GM19043 (cell line): ENCODE data around the gene LY6G5C.

Source experiments
- ATAC-seq: cut with Tn5 transposase; IDR thresholded peaks from one replicate; pipeline ENCODE4 v1.9.1; 2021; ENCODE audit warnings: low read depth; ENCODE audit not compliant: unreplicated experiment

LY6G5C gene, protein sequence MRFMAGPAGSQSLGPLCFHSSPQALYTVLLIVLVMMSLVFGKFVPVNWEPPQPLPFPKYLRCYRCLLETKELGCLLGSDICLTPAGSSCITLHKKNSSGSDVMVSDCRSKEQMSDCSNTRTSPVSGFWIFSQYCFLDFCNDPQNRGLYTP

DNA sequence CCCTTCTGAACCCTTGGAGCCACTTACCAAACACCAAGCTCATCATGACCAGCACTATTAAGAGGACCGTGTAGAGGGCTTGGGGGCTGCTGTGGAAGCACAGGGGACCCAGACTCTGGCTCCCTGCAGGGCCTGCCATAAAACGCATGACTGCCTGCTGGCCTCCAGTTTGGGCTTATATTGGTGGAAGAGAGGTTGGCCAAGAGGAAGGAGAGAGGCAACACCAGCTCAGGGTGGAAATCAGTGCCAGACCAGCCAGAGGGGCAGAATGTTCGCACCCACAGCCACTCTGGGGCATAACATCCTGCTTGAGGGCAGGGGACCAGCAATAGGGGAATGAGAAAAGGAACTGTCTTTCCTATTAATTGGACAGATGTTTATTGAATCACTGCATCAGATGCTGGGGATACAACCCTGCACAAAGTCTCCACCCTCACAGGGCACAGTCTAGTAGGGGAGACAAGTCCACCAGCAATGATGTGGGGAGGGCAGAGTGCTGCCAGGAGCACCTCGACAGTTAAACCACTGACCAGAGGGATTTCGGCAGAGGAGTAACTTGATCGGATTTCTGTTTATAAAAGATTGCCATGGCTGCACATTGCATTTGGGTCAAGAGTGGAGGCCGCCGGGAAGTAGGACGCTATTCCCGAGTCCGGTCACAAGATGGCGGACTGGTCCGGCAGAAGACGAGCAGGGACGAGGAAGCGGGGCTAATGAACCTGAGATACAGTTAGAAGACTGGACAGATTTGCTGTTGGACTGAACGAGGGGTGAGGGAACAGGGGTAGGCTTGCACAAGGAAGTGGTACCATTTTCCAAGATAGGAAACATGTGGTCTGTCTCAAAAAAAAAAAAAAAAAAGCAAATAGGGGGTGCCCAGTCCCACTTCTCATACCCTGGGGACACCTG is at the start of gene LY6G5C:
LY6G5C (minus strand) TSS at position 842 of the 909 bp plus-strand sequence; CDS start at position 148, 694 bp downstream.
- no peak for ATAC-seq

DNA sequence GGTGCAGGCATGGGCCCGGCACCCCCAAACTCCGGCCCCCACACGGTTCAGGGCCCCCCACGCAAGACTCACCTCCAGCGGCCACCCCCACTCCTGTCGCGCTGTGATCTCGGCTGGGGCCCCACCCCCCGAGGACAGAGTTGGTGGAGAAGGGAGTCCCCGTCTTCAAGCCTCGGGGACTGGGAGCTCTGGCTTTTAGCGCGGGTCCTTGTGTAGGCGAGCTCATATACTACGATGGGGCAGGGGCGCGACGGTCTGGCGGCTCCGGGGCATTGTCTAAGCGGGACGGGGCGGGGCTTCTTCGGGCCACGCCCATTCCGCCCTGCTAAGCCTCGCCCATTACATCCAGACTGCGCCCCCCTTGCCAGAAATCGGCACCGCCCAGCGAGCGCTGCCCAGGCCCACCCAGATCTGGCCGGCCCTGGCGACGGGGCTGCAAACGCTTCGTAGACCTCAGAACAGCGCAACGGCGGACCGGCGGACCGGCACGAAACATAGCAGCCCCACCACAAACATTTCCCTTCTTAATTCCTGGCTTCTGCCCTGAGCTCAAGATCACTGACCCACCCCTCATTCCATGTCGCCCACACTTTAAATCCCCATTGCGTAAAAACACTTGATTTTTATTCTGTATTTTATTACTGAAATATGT is 49.2 kb upstream of the LY6G5C start:
- ATAC-seq, result no peak

DNA sequence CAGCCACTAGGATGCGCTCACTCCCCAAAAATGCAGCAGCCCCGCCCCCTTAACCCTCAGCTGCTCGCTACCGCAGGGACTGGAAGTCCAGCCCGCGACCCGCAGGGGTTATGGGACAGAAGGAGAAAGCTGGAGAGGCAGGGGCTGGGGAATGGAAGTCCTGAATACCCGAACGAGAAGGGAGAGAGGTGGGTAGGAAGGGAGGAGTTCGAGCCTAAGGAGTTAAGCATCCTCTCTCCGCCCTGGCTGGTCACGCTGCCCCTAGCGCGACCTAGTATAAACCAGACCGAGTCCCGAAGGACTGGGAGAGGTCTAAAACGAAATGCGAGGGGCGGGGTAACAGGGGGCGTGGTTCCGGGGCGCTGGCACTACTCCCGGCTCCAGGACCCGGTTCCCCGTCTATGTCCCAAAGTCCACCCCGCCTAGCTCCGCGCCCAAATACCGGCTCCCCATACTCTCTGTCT is 48.7 kb upstream of the LY6G5C start:
- ATAC-seq, result no peak

DNA sequence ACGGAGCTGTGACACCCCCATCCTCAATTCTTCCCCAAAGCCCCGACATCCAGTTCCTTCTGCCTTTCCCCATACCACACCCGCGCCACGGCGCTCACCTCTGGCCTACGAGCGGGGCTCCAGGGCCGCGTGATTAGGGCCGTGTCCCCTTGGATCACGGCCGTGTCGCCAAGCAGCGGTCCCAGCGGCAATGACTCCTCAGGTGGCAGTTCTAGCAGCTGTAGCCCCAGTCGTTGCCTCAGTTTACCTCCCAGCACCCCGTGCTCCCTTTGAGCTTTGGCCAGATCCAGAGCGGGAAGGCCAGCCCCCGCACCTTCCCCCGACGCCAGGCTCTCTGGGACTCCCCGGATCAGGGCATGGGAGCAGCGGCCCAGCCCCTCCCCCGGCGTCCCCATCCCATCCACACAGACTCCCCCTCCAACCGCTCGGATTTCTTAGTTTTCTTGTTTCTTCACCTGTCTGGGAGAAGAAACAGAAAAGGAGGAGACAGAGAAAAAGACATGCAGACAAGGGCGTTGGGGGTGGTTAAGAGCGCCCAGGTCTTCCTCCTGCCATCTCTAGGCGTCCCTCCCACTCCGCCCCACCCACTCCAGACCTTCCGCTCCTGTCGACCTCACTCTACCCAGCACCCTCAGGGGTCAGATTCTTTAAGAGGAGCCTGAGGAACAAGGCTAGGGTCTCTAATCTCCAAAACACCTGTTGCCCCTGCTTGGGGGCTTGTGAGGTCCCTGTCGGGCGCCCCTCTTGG is 48.1 kb upstream of the LY6G5C start, which contains the start of gene DDAH2:
DDAH2 (minus strand) TSS at position 533 of the 748 bp plus-strand sequence; CDS start at position 395, 138 bp downstream.
- ATAC-seq, result no peak

DNA sequence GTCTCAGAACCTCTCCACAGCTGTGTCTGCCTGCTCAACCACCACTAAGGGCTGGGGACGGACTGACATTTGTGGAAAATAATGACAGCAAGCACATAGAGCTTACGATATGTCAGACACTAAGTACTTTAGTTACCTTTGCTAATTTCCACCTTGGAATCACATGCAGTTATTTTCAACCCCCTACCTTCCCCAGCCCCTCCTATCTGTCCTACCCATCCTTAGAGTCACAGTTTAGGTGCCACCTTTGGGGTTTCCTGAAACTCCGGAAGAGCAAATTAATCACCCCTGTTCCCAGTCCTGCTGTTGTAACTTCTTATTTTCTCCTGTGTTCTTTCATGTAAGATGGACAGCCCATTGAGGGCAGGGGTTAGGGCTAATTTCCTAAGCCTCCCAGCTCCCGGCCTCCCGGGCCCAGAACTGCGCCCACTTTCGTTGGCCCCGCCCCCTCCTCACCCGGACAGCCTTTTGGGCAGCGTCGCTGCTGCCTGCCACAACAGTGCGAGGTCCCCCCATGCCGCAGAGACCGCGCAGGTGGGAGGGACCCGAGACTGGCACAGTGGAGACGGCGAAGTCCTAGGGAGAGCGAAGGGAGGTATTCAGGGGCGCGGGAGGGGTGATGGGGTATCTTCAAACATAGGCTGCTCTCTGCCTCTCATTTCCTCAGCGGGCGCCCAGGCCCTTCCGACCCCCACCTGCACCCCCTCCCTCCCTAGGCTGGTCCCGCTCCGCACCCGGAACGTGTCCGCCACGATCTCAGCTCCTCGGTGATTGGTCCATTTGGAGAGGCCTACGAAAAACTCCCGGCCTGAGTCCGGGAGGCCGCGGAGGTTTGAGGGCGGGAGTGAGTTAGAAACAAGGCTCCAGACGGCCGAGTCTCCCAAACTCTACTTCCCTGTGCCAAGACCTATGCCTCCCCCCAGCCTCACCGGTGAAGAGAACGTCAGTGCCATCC is 47.1 kb upstream of the LY6G5C start:
- no peak for ATAC-seq

DNA sequence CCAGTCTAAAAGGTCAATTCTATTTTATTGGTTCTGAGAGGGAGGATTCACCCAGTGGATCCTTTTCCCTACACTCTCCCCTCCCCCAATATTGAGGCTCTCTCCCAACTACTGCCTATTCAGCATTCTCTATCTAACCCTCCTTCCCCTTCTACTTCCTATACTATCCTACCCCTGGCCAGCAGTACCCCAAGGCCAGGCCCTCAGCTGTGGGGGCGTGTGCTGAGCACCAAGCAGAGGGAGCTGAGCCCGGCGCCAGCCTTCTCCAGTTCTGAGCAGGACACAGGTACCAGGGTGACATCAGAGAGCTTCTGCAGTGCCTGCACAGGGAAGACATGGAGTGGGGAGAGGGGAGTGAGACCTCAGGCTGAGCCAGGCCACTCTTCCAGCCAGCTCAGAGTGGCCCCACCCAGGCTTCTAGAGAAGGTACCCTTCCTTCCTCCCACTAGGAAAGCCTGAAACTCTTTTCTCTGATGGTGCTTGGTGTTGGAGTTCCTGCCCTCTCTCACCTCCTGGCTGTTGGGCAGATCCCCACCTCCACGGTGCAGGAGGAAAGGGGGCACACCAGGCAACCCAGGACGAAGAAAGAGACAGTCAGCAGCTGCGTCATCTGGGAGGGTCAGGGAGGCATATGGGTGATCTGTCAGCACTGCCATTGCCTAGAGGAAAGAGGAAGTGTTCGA is 46.3 kb upstream of the LY6G5C start:
- peak; percentile 65 for ATAC-seq

DNA sequence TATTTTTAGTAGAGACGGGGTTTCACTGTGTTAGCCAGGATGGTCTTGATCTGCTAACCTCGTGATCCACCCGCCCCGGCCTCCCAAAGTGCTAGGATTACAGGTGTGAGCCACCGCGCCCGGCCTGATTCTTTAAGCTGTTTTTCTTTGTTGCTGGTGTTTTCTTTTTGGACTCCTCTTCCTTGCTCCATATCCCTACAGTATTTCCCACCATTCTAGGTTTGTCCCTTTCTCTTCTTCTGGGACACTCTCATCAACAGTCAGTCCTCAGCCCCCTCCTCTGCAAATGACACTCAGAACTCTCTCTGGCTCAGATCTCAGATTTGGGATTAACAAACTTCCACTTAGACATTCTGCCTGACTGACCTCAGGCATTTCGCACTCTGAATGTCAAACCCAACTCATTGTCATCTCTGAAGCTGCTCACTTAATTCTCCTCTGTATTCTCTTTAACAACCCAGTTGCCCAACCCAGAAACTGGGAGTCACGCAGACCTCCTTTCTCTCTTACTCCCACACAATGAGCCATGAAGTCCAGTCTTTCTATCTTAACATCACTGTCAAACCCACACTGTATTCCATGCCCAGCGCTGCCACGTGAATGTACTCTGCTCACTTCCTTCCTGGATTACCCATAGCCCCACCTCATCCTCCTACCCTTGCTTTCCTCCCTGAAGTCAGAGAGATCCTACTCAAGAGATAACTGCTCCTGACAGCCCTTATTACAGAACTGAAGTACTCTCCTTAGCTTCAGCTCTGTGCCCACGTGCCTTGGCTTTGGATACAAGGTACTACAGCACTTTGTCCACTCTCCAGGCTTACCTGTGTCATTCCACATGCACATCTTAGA is 44.9 kb upstream of the LY6G5C start:
- ATAC-seq, result no peak

DNA sequence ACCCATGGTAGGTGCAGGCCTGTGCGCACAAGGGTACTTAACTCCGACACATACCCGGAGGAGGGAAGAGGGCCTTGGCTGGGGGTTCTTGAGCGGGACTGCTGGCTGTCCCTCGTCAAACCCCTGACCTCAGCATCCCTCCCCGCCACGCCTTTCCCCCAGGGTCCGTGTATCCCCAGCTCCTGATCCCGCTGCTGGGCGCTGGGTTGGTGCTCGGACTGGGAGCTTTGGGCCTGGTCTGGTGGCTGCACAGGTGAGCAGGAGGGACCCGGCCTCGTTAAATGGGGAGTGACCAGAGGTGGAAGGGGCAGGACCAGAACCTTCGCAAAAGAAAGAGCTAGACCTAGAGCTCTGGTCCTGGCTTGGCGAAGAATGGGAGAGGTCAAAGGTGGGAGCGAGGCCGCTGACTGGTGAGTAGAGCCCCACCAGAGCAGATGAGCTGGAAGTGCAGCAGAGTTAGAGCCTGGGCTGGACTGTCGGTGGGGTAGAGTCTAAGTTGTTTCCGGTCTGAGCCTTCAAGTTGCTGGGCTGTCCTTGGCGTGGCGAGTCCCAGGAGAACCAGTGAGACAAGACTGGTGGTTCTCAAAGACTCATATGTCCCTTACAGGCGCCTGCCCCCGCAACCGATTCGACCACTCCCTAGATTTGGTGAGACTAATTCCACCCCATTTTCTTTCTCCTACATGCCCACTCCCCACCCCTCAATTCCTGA is 43.3 kb upstream of the LY6G5C start:
- ATAC-seq, result no peak

DNA sequence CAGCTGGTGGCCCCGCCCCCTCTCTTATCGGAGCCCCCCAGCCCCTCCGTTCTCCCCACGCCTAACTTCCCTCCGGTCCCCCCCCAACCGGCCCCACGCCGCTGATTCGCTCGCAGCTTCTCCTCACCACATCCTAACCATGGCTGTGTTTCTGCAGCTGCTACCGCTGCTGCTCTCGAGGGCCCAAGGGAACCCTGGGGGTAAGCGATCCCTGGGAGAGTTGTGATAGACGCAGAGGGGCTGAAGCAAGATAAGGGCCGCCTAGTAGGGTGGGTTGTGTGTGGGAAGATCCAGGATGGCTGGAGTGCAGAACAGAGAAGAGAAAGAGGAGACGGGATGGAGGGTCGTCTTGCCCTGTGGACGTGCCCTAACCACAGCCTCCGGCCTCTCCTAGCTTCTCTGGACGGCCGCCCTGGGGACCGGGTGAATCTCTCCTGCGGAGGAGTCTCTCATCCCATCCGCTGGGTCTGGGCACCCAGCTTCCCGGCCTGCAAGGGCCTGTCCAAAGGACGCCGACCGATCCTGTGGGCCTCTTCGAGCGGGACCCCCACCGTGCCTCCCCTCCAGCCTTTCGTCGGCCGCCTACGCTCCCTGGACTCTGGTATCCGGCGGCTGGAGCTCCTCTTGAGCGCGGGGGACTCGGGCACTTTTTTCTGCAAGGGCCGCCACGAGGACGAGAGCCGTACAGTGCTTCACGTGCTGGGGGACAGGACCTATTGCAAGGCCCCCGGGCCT is 42.5 kb upstream of the LY6G5C start, which contains the start of gene MPIG6B:
MPIG6B (plus strand) TSS at position 129 of the 735 bp plus-strand sequence; CDS start at position 140, 11 bp downstream.
- ATAC-seq, result no peak

DNA sequence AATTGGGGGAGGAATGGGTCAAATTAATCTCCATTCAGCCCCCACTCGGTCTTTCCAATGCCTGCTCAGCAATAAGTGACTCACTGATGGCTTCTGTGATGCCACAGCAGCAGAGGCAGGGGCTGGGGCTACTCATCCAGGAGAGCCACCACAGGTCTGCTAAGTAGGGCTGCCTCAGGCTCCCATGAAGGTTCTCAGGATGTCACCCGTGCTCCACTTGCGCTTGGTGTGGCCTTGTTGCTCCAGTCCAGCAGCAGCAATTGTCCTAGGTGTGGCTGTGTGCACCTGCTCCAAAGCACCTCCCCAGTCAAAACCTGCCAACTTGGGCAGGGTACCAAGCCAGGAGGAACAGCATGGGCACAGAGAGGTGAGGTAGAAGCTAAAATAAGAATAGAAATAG is 41.3 kb upstream of the LY6G5C start:
- no peak for ATAC-seq

DNA sequence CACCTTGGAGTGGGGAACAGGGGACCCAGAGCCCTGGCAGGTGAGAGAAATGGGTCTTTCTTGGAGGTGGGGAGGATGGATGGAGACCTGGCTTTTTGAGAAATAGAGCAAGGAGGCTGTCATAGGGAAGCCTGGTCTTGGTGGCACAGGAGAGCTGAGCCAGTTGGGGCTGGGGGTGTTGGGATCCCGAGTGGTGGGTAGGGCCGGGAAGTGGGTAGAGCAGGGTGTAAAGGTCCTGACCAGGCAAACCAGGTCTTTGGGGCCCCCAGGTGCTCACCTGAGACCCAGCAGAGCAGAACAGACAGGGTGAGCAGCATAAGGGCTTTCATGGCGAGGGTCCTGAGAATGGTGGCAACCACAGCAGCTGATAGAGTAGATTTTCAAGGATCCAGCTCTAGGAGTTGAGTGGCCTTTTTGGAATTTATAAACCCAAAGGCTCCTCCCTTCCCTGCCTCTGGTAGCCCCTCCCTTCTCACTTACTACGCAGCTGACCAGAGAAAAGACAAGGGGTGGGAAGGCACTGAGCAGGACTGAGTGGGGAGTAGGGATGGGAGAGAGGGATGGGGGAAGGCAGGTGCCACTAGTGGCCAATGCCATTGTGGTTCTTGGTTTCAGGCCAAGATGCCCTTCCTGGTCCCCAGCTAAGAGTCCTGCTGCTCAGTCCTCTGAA is 40.6 kb upstream of the LY6G5C start, which contains the start of gene LY6G6C:
LY6G6C (minus strand) TSS at position 396 of the 670 bp plus-strand sequence; CDS start at position 329, 67 bp downstream.
- no peak for ATAC-seq

DNA sequence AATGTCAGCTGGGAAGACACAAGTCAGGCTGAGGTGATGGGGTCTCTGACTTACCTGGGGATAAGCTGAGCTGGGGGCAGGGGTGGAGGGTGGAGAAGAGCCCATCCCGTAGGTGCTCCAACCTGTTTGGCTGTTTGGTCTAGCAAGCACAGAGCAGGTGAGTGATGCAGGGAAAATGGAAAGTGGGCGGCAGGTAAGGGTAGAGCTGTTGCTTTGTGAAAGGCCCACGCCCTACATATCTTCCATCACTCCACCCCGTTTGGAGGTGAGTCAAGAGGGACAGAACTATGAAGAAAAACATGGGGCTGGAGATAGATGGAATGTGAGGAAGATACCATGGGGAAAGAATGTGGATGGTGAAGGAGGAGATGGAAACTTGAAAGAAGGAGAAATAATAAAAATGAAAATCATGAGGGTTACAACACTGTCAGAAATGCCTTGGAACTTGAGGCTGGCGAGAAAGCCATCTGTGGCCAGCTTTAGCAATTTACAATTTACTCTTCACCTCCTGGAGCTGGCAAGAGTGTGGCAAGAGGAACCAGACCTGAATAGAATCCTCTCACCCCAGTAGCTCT is 39.4 kb upstream of the LY6G5C start:
- no peak for ATAC-seq

DNA sequence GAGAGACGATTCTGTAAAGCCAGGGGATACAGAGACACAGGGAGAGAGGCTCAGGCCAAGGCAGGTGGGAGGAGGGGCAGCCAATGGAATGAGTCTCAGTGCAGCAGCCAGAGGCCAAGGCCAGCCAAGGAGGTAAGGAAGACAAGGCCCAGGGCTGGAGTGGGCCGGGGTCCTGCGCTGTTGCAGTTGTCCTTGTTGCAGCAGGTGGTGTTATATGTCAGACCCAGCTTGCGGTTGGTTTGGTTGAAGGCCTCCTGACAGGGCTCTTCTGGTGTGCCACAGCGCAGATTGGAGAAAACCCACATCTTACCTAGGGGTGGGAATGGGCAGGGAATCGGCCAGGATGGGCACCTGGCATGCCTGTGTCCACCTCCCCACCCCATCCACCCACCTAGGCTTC is 38.1 kb upstream of the LY6G5C start:
- ATAC-seq, result no peak

DNA sequence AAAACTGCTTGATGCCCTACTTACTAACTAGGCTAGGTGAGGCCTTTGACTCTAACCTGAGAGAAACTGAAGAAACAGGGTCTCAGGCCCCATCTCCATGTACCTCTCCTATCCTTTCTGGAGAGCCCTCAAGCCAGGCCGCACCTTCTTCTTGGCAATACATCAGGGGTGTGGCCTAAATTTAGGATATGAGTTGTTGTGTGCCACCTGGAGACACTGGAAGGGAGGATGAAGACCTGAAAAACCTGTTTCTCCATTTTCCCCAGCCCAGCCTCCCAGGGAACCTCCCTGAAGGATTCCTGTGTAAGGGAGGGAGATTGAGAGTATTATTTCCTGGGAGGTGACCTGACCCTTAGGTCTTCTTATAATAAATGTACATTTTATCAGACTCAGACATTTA is 37.4 kb upstream of the LY6G5C start:
- no peak for ATAC-seq

DNA sequence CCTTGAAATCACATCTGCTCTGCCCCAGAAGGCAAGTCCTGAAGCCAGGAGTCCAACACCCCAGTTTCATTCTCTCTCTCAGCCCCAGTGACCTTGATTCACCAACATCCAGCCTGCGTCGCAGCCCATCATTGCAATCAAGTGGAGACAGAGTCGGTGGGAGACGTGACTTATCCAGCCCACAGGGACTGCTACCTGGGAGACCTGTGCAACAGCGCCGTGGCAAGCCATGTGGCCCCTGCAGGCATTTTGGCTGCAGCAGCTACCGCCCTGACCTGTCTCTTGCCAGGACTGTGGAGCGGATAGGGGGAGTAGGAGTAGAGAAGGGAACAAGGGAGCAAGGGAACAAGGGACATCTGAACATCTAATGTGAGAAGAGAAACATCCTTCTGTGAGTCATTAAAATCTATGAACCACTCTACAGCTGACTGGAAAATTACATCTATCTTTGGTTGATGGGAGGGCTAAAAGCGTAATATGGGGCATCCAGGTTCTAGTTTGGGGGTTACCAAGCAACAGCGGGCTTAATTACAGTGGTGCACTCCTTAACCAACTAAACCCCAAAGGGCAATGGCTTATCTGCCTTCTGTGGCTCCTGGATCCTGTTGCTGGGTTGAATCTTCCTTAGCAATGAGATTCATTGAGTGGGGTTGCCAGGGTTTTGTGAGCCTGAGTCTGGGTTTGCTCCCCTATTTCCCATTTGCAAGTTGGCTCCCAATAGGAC is 36.8 kb upstream of the LY6G5C start:
- no peak for ATAC-seq
